GM21825 (cell line): ENCODE results near the gene IL17A.
"Not testable (repeated sequence)": the region's sequence is repeated elsewhere in the genome, so short reads cannot be mapped to it uniquely, and the experiment has no call there.

Source experiments
- ATAC-seq: cut with Tn5 transposase; IDR thresholded peaks from one replicate; pipeline ENCODE4 v1.9.1; 2021; ENCODE audit warnings: mild to moderate bottlenecking, moderate library complexity; ENCODE audit not compliant: unreplicated experiment

IL17A gene

DNA sequence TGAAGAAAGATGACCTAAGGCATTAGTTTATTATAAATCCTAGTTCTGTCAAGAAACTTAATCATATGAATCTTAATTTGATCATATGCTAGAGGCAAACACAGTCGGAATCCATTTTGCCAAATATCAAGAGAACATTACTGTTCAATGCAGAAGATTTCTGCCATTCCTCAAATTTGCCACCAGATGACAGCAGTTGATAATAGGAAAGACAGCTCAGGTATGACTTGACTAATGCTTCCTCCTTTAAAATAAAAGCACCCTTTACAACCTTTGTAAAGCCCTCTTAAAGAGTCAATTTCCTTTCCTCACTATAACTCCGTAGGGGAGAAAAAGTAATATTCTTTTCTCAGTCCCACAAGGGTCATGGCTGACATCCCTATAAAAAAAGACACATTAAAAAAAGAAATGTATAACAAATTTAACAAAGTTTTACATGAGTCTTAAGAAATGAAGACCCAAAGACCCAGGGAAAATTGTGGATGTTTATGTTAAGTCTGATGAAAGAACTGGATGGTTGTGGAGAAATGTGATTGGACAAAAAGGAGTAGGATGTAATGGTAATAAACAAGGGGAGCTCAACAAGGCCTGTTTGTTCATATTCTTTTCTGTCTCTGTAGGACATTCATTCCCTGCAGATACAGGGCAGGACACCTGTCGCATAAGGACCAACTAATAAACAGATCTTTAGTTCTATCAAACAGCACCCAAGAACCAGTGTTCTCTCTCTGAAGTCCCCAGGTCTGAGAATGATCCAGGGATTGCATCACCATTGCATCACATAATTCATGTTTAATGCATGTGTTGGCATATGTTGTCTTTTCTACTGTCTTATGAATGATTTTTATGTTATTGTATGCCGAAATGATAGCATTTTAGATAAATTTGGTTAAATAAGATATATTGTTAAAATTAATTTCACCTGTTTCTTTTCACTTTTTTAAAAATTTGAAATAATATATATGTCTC lies 23.0 kb upstream of the IL17A start:
- ATAC-seq = peak; percentile 58

DNA sequence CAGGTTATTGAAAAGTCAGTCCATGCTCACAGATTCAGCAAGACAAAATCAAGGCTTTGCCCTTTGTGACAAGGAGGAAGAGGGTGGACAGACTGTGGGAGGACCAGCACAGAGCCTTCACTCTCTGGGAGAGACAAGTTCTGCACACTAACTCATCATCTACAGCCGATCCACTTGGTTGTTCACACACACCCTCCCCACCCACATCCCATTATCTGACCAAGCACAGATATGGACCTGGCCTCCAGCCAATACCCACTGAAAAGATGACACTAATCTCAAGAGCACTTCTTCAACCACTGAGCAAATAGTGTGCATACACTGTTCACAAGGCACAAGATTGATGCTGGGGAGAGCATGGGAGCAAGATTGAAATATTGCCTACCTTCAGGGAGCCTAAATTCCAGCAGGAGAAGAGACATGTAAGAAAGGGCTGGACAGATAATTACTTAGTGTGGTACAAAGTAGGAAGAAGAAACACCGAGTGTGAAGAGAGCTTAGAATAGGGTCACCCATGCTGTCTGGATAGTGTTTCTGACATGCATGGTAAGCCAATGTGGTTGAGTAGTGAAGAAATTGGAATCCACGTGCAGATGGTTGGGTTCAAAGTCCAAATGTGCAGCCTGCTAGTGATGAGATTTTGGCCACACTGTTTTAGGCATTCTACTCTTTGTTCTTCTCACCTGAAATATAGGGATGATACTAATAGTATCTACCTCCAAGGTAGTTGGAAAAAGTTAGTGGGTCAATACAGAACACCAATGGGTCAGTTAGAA lies 21.7 kb upstream of the IL17A start:
- ATAC-seq = no peak

DNA sequence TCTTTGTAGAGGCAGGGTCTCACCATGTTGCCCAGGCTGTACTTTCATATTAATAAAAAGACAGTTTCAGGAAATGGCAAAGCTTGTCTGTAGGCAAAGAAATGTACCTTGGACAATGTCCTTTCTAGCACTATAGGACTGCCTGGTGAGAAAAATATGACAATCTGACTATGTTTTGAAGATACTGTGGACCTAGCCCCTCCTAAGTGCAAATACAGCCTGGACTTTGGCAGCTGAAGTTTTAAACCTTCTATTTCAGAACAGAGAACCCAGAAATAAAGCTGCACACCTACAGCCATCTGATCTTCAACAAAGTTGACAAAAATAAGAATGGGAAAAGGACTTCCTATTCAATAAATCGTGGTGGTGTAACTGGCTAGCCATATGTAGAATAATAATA lies 18.9 kb upstream of the IL17A start:
- ATAC-seq = no peak

DNA sequence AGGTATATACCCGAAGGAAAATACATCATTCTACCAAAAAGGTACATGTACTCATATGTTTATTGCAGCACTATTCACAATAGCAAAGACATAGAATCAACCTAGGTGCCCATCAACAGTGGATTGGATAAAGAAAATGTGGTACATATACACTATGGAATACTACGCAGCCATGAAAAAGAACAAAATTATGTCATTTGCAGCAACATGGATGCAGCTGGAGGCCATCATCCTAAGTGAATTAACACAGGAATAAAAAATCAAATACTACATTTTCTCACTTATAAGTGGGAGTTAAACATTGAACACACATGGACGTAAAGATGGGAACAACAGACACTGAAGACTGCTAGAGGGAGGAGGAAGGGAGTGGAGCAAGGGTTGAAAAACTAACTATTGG lies 17.8 kb upstream of the IL17A start:
- not testable (repeated sequence) for ATAC-seq

DNA sequence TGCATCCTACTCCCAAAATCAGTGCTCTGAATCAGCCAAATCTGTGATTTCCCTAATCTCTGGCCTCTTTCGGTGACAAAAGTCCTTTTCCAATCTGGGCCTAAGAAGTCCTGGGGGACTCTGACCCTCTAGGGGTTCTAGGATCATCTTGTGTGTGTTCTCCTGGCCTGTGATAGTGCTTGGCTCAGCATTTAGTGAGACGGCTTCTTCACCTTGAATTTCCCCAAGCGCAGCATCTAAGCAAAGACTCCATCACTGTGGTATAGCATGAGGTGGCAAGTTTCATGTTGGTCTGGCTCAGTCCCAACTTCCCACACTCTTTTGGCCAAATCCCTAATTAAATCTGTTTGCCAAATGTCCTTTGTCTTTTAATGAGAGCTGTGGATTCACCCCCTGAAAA lies 12.1 kb upstream of the IL17A start:
- ATAC-seq = no peak

DNA sequence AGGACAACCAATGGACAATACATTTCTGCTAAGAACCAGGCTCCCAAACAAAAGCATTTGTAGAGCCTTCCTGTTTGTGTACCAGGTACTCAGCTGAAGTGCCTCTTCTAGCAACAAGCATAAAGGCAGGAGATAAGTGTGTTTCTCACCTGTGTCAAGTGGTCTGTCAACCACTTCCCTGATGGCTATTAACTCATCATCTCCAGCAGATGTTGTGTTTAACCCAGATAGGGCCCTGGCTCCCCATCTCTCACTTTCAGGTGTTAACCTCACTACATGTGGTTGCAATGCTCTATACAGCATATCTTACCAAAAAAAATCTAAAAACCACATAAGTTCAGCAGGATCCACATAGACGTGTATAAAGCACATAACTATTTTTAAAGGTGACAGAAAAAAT lies 9.6 kb upstream of the IL17A start:
- peak; percentile 64 for ATAC-seq

DNA sequence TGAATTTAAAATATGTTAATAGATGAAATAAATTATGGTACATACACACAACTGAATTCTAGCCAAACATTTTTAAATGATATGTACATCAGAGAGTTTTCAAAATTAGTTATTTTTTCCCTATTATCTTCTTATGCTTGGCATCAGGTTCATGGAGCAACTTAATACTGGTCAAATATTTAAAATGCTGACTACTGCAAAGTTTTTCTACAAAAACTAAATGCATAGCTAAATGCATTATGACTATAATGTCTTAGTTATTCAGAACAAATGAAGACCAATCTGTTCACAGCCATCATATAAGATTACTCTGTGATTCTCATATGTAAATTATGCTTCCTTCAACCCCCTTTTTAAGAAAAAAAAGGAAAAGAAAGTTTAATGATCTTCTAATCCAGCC lies 8.2 kb upstream of the IL17A start:
- no peak for ATAC-seq

DNA sequence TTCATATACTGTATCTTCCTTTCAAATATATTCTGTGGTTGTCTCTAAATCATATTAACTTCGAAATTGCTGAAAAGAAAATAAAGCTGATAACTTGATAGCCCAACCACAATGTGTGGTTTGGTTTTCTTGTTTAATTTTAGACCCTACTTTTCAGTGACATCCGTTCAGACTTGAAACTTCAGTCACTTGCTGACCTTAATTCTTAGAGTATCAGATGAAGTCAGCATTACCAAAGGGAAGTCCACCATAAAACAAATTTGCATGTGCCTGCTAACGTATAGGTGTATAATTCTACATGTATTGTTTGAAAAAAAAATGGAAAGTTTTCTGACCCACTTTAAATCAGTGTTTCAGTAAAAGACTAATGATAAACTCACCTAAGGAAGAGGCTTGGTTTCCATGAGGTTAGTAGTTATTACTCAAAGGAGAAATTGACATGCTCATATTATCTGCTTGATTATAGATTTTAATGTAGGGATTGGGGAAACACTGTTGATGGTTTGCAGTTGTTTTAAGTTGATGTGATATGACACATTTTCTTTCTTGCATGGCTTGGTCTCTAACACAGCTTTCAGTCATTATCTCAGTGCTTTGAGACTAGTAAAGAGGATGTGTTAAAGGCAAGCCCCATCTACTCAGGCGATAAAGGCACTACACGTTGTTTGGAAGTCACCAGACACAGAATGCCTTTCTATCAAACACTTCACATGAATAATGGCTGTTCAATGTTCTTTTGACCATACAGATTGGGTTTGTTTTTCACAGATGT lies 5.2 kb upstream of the IL17A start:
- peak; percentile 86 for ATAC-seq

DNA sequence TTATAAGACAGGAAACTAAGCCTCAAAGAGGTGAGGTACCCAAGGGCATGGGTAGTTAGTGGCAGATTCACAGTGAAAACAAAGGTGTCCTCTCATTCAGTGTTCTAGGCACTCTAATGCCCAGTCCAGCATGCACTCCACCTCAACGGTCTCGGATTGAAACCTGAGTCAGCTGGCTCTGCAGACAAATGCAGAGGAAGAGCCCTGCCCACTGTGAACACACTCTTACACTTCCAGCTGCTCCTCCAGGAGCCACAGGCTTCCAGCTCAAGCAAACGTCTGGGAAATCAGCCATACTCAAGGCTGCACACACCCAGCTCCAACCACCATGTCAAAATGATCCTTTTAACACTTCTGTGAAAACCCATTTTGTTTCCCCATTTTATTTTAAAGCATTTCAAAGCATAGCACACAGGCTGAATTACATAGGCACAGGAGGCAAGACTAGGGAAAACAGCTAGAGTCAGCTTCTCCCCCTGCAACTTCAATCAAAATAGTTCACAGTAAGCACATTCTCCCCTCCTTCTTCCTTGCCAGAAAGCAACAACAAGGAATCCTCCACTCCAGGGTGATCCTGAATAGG lies 3.0 kb upstream of the IL17A start:
- no peak for ATAC-seq

DNA sequence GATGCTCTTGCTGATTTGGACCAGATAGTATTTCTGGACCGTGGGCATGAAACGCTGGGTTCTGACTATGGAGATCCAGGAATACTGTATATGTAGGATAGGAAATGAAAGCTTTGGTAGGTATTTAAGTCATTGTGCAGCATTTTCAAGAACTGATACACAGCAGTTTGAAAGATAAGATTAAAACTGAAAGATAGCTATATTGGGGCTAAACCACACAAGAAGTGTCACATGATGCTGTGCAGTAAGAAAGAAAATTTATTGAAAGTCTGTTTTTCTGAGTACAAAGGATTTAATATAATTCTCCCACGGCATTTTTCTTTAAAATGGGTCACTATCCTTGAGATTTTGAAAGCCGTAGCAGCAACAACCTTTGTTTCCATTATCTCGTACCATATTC lies 305 bp downstream of the IL17A start:
- ATAC-seq = no peak

DNA sequence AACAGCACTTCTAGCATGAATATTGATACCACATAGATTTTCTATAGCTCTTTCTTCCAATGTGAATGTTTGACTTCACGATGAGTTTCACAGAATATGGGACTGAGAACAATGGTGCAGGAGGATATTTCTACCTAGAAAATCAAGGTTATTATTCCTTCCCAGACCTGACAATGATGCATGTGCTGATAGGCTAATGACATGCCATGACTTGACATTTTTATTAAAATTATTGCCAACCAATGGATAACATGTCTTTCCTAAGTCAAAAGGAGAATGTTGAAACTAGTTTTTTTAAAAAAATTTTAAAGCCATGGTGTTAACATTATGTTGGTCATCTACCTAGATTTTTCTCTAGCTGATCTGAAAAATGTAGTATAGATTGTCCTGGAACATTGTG lies 923 bp downstream of the IL17A start:
- no peak for ATAC-seq

DNA sequence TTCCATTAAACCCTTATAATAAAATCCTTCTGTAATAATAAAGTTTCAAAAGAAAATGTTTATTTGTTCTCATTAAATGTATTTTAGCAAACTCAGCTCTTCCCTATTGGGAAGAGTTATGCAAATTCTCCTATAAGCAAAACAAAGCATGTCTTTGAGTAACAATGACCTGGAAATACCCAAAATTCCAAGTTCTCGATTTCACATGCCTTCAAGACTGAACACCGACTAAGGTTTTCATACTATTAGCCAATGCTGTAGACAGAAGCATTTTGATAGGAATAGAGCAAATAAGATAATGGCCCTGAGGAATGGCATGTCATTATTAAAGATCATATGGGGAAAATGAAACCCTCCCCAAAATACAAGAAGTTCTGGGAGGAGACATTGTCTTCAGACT lies 3.8 kb downstream of the IL17A start:
- ATAC-seq = no peak

DNA sequence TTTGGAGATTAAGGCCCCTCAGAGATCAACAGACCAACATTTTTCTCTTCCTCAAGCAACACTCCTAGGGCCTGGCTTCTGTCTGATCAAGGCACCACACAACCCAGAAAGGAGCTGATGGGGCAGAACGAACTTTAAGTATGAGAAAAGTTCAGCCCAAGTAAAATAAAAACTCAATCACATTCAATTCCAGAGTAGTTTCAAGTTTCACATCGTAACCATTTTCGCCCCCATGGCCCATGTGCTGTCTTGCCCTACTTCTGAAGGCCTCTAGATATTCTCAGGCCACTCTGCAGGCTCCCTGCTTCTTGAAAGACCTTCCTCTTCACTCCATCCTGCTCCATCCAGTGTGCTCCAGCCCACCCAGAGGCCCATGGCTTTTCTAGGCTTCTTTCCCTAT lies 4.2 kb downstream of the IL17A start:
- ATAC-seq = no peak

DNA sequence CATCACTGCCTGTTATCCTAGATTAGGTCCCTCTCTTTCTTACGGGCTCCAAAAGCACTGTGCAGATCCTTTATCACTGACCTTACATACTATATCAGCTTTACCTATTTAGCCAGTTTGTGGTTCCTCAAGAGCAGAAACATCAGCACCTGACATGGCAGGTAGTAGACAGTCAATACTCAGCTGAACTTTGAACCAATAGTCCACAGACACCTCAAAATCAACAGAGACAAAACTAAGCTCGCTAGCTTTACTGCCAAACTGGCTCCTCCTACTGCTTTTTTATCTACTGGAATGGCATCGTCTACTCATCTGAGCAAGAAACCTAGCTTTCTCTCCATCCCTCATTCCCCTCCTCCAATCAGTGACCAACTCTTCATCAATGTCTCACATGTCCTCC lies 5.6 kb downstream of the IL17A start:
- no peak for ATAC-seq

DNA sequence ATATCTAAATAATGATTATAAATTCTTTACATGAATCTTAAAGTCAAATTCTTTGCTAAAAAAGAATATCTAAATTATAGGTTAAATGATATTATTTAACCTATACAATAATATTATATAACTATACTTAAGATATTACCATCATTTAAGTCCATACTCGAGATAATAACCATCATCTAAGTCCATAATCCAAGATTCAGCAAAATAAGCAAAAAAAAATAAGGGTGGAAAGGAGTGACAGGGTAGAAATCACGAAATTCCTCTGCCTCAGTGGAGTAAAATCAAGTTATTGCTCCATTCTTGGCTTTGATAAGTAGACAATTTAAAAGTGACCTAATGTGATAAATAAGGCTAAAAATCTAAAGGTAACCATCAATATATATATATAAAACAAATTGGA lies 9.7 kb downstream of the IL17A start:
- no peak for ATAC-seq

DNA sequence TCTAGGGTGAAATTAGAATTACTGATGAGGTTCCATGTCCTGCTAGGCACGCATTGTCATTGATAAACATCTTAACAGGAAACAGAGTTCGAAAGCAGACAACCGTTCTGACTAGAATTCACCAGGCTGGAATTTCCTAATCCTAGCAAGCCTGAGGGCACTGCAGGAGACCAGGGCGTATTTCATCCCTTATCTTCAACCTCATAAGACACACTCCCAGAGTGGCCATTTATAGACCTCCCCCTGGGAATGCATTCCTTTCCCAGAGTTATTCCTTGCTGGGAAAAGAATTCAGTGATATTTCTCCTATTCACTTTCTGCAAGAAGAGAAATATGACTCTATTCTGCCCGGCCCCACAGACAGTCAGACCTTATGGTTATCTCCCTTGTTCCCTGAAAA lies 13.9 kb downstream of the IL17A start:
- ATAC-seq = not testable (repeated sequence)

DNA sequence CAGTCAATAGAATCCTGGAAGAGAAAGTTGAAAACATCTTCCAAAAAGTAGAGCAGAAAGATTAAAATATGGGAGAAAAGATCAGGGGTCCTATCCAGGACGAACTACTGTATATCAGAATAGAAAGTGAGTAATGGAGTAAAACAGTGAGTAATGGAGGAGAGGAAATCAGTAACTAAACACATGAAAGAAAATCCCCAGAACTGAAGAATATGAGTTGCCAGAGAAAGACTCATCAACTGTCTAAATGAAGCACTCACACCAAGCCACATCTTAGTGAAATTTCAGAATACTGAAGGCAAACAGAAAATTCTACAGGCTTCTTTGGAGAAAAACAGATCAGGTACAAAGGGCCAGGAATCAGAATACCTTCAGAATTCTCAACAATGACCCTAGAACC lies 14.9 kb downstream of the IL17A start:
- ATAC-seq = no peak

DNA sequence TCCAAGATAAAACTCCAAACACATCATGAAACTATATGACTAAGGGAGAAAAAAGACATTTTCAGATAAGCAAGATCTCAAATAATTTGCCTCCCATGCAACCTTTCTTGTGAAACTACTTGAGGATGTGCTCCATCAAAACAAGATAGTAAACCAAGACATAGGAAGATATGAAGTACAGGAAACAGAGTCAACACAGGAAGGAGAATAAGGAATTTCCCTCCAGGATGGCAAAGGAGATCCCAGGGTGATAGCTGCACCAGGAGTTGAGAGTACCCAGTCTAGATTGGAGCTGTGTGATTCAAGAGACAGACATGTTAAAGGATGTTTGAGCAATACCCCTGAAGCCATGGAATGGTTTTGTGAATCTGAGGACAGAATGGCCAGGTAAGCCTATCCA lies 15.3 kb downstream of the IL17A start:
- ATAC-seq = no peak

DNA sequence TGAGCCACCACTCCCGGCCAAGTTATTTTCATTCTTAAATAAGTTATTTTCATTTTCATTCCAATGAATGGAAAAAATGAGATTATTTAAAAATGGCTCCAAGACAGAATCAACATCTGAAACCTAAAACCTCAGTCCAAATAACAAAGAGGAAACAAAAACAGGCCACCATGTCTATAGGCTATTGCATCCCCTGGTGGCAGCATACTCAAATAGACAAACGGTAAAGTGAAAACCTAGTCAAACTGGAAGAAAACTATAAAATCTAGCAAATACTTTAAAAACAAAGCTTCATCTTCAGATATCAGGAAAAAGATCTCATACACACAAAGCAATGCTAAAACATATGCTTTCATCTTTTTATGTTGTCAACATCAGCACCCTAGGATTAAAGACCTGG lies 20.9 kb downstream of the IL17A start:
- no peak for ATAC-seq

DNA sequence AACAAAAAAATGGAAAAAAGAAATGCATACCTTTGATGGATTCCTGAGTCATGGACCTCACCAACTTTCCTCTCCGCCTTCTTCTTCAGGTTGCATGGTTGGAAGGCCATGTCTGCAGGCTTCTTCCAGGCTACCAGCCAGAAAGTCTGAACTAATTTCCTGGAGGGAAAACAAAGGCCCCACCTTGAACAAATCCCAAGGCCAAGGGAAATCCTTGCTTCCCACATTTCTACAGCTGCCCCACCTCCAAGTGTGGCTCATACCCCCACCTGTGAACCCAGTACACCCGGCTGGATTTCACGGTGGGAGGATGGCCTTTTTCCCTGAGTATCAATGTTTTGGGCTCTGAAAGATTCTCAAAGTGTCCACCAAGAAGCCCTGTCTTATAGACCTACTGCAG lies 22.4 kb downstream of the IL17A start:
- no peak for ATAC-seq

DNA sequence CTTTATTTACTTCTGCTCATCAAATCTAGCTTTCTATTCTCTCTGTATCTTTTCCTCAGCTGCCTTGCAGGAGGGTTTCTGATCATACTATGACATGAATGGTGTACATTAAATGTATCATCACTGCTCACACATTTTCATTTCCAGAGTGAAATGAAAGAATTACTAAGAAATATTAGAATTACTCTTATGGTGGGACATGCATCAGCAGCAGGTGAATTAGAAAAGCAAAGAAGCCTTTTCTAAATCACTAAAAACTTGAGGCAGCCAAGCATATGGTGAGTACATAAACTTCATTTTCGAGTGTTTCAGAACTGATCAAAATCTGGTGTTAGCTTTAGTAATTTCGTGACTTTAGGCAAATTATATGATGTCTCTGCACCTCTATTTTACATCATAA lies 23.6 kb downstream of the IL17A start:
- peak; percentile 24 for ATAC-seq
